Measurements from ENCODE around the gene OTOA. TPM values are rescaled to one million over a fixed set of nuclear protein-coding genes. Genes with fewer than 3 reads are reported as not detected.

Gene OTOA
- not detected in 2 replicates for total RNA-seq

GRCh38 chr16:21663889-21664647 lies at the start of gene OTOA:
Gene OTOA (plus strand): TSS chr16:21663968. CDS start chr16:21678515, 14,547 bp downstream.

GRCh38 chr16:21652453-21652852 lies 11.3 kb upstream of the OTOA start, which contains the start of gene IGSF6:
Gene IGSF6 (minus strand): TSS chr16:21652608. CDS start chr16:21652598, 10 bp downstream.

Other genes starting within 250 kb of the OTOA start
- gene METTL9, start 64.4 kb upstream of the OTOA start, total RNA-seq = 158 and 173 TPM in 2 replicates
- not detected in 2 replicates for gene IGSF6, start 11.4 kb upstream of the OTOA start, total RNA-seq
- 5.3 and 14.8 TPM in 2 replicates for gene NPIPB4, start 193.8 kb downstream of the OTOA start, total RNA-seq